Stimulated activated naive B cell treated with anti-CD40 and anti-IgM and Interleukin-4, amounts not matched to agents 10 μg/mL and 1 μg/mL and 100 μg/mL, for 72 hours (primary cell): Measurements from ENCODE around the gene SBDS.
A peak's percentile ranks its signal among the peaks of the same experiment; 100 is the strongest.
"Not testable (repeated sequence)": the region's sequence is repeated elsewhere in the genome, so short reads cannot be mapped to it uniquely, and the experiment has no call there.

ENCODE experiments used
- ATAC-seq, 2 donors: fragments of 150-1000 bp; cut with Tn5 transposase; replicated peaks; 2 replicates each; pipeline ENCODE4 v1.10.0; 2021; ENCODE audit warnings: moderate library complexity in 1 of 2
- DNase-seq: peaks from one replicate; pipeline ENCODE4 v3.0.0; 2021
- H3K27ac Mint-ChIP-seq: one replicate; pipeline ENCODE4 v1.8.0; 2022; ENCODE audit warnings: mild to moderate bottlenecking, mixed read lengths
- H3K27me3 Mint-ChIP-seq, 2 donors: one replicate each; pipeline ENCODE4 v1.8.0; 2022; ENCODE audit warnings: mixed read lengths in 2 of 2
- H3K36me3 Mint-ChIP-seq, 2 donors: one replicate each; pipeline ENCODE4 v1.8.0; 2022; ENCODE audit warnings: mixed read lengths in 2 of 2, mild to moderate bottlenecking in 1 of 2
- H3K4me1 Mint-ChIP-seq, 2 donors: one replicate each; pipeline ENCODE4 v1.8.0; 2022; ENCODE audit warnings: mixed read lengths in 2 of 2, mild to moderate bottlenecking in 1 of 2
- H3K4me3 Mint-ChIP-seq, 2 donors: one replicate each; pipeline ENCODE4 v1.8.0; 2022; ENCODE audit warnings: mild to moderate bottlenecking in 2 of 2, mixed read lengths in 2 of 2, moderate library complexity in 1 of 2
- H3K9me3 Mint-ChIP-seq, 2 donors: one replicate each; pipeline ENCODE4 v1.8.0; 2022; ENCODE audit warnings: mixed read lengths in 2 of 2, mild to moderate bottlenecking in 1 of 2

Gene SBDS

DNA sequence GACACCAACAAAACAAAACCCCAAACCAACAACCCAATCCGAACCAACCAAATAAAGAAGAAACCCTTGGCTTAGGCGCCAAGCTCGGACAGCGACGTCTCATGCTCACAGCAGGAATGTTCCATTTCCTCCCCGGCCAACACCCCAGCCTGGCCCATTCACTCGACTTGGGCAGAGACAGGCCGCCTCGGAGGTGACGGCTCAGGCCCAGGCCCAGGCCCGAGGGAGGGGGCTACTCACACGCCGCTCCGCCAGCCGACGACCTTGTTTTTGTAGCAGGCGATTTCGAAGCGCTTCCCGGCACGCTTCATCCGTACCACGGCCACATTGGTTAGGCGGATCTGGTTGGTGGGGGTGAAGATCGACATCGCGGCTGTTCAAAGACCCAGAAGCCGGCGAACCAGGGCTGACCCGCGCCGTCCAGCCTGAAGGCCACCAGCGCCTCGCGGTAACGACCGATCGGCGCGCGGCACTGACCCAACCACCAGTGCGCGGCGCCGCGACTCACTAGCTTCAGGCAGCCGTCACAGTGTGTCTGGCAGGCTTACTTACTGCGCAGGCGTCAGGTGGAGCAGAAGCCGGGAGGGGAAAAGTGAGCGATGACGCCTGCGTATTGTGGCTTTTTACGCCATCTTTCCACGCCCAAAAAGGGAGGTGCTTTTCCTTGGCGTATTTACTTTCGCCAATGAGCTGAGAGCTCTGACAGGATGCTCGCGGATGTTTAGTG lies at the start of gene SBDS:
TSS of gene SBDS (minus strand) at position 537 of the 727 bp plus-strand sequence. CDS start at position 368, 169 bp downstream.
- peaks cover 9 to 23% of the 10 kb centered on the region in 2 donors for H3K4me1 Mint-ChIP-seq
- H3K36me3 Mint-ChIP-seq: peaks cover 15 to 20% of the 10 kb centered on the region in 2 donors
- H3K4me3 Mint-ChIP-seq: peak within 1 kb of the TSS; percentile 98 to 100
- not testable (repeated sequence) for H3K27me3 Mint-ChIP-seq, H3K9me3 Mint-ChIP-seq
- DNase-seq (peak; percentile 95), ATAC-seq (peak; percentile 68 to 74)
- peak within 1 kb of the TSS; percentile 100 for H3K27ac Mint-ChIP-seq

GRCh38 chr7:67043559-67043930 lies 48.2 kb upstream of the SBDS start:
- H3K27ac Mint-ChIP-seq, DNase-seq, H3K27me3 Mint-ChIP-seq, ATAC-seq, H3K9me3 Mint-ChIP-seq, H3K4me3 Mint-ChIP-seq: not testable (repeated sequence)
- Mint-ChIP-seq H3K36me3 (peaks cover 13 to 24% of the 10 kb centered on the region in 2 donors), H3K4me1 (peaks cover 9 to 18% of the 10 kb centered on the region in 2 donors)

DNA sequence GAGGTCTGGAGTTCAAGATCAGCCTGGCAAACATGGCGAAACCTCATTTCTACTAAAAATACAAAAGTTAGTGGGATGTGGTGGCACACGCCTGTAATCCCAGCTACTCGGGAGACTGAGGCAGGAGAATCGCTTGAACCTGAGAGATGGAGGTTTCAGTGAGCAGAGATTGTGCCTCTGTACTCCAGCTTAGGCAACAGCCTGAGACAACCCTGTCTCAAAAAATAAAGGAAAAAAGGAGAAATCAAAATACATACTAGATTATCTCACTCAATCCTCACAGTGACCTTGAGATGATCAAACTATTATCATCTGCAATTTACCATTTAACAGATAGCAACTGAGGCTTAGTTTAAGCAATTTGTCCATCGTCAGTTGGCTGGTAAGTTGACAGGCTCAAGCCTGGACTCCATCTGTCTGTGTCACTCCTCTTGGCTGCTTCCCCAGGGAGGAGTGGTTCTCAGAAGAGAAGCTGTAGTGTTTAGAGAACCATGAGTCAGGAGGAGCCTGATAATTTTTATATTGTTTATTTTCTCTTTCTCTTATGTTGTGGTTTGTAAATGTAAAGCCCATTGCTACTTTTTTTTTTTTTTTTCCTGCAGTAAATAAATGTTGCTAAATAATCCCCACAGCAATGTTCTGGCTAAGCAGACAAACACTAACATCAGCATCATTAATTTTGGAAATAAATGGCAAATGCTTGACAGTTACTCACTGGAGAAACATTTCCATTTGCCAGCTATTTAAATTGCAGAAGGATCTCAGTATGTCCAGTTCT lies 47.6 kb upstream of the SBDS start:
- H3K36me3 Mint-ChIP-seq: peaks cover 10 to 20% of the 10 kb centered on the region in 2 donors
- not testable (repeated sequence) for H3K4me3 Mint-ChIP-seq, H3K9me3 Mint-ChIP-seq, DNase-seq, H3K27me3 Mint-ChIP-seq, H3K27ac Mint-ChIP-seq
- ATAC-seq: peak; percentile 45 to 53
- peaks cover 9 to 18% of the 10 kb centered on the region in 2 donors for H3K4me1 Mint-ChIP-seq

- DNase-seq, H3K9me3 Mint-ChIP-seq, H3K4me3 Mint-ChIP-seq, H3K27ac Mint-ChIP-seq, H3K27me3 Mint-ChIP-seq, ATAC-seq: not testable (repeated sequence)
- Mint-ChIP-seq H3K4me1 (peaks cover 8 to 15% of the 10 kb centered on the region in 2 donors), H3K36me3 (peaks cover 8 to 21% of the 10 kb centered on the region in 2 donors)
Measured at GRCh38 chr7:67040832-67041231, 45.4 kb upstream of the SBDS start.

- Mint-ChIP-seq H3K27ac (peak overlapping the region; percentile 14), H3K36me3 (peaks cover 27 to 42% of the 10 kb centered on the region in 2 donors)
- not testable (repeated sequence) for DNase-seq, ATAC-seq, H3K4me1 Mint-ChIP-seq, H3K9me3 Mint-ChIP-seq, H3K27me3 Mint-ChIP-seq, H3K4me3 Mint-ChIP-seq
Measured at GRCh38 chr7:67036432-67037395, 41.3 kb upstream of the SBDS start.

DNA sequence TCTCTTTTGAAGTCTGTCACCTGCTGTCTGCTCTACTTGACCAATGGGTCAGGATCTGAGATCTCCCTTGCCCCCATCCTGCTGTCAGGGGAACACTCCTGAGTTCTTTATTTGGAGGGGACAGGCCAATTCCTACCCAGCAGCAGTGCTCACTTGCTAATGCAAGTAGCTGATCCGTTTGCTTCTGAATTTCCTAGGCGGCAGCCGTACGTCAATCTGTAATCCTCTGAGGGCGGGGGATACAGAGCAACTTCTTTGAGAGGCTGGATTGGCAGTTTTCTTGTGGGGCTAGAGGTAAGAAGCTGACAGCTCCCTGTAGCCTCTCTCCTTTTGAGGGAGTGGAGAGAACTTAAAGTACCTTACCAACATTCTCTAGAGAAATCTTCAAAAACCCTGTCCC lies 37.9 kb upstream of the SBDS start:
- Mint-ChIP-seq H3K36me3 (peaks cover 42 to 50% of the 10 kb centered on the region in 2 donors), H3K9me3 (peaks cover 0 to 4% of the 10 kb centered on the region in 2 donors), H3K27ac (no peak overlapping the region), H3K4me3 (no peak overlapping the region), H3K27me3 (no peaks in the 10 kb centered on the region), H3K4me1 (no peaks in the 10 kb centered on the region)
- DNase-seq (no peak), ATAC-seq (no peak)

GRCh38 chr7:67031685-67032084 lies 36.3 kb upstream of the SBDS start:
- H3K9me3 Mint-ChIP-seq, H3K4me3 Mint-ChIP-seq, DNase-seq, H3K27ac Mint-ChIP-seq, H3K4me1 Mint-ChIP-seq, H3K27me3 Mint-ChIP-seq: not testable (repeated sequence)
- ATAC-seq: peak; percentile 46 to 76
- peaks cover 48 to 54% of the 10 kb centered on the region in 2 donors for H3K36me3 Mint-ChIP-seq

- H3K27ac Mint-ChIP-seq, DNase-seq, H3K4me3 Mint-ChIP-seq, H3K27me3 Mint-ChIP-seq, H3K9me3 Mint-ChIP-seq, H3K4me1 Mint-ChIP-seq, ATAC-seq: not testable (repeated sequence)
- H3K36me3 Mint-ChIP-seq: peaks cover 40 to 52% of the 10 kb centered on the region in 2 donors
Measured at GRCh38 chr7:67025459-67025858, 30.1 kb upstream of the SBDS start.

DNA sequence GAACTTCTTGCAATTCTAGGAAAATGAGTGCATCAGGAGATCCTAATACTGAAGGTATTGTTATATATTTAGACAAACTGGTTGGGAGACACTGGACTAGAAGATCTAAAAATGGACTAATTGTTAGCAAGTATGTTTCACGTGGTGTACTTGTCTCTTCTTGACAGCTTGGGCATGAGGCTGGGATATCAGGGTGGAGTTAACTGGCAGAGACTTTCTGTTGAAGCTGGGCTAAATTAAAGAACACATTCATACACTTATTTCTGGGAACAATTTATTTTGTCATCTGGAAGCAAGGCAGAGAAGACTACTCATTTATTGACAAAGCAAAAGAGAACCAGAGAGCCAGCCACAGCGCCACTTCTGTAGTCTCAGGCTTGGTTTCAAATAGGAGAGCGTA lies 27.1 kb upstream of the SBDS start:
- Mint-ChIP-seq H3K27ac (no peak overlapping the region), H3K4me3 (no peak overlapping the region), H3K27me3 (no peaks in the 10 kb centered on the region), H3K36me3 (peaks cover 41 to 62% of the 10 kb centered on the region in 2 donors), H3K9me3 (no peaks in the 10 kb centered on the region), H3K4me1 (peaks cover 0 to 1% of the 10 kb centered on the region in 2 donors)
- ATAC-seq (no peak), DNase-seq (no peak)

DNA sequence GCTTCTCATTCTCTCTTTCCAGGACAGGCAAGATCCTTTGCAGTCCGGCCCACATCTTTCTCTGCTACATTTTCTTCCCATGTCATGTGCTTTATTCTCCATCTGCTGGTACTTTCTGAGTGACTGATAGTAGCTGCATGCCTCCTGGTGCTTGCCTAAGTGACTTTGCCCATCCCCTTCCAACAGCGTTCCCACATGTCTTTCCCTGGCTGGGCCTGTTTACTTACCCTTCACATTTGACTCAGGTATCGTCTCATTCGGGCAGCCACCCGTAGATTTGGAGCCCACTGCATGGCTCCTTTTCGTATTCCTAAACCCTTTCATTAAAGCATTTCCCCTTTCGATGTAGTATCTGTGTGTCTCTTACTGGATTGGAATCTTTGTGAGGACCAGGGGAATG lies 25.9 kb upstream of the SBDS start:
- Mint-ChIP-seq H3K27ac (no peak overlapping the region), H3K36me3 (peaks cover 38 to 58% of the 10 kb centered on the region in 2 donors), H3K9me3 (no peaks in the 10 kb centered on the region), H3K4me1 (peaks cover 0 to 1% of the 10 kb centered on the region in 2 donors), H3K4me3 (no peak overlapping the region), H3K27me3 (no peaks in the 10 kb centered on the region)
- no peak for DNase-seq
- ATAC-seq: no peak

DNA sequence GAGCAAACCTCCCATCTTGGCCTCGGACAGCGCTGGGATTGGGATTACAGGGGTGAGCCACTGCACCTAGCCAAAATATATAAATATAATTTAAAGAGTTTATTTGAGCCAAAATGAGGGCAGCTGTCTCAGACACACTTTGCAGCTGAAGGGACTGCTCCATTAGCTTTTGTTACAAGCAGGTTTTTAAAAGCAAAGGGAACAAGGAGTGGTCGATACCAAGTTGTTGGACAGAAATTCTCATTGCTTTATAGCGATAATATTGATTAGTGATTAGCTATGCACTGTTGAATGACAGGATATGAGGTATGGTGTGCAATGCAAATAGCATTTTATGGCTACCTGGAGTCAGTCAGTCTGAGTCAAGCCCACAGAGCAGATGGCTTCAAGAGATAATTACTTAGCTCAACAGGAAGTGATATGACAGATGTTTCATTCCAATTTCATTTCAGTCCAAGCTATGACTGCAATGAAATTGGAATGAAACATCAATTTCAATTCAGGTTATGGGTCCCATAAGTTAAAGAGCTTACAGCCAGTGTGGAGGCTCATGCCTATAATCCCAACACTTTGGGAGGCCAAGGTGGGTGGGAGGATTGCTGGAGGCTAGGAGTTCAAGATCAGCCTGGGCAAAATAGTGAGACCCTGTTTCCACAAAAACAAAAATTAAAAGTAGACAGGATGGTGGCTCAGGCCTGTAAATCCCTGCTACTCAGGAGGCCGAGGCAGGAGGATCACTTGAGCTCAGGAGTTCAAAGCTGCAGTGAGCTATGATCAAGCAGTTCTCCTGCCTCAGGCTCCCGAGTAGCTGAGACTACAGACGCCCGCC lies 24.4 kb upstream of the SBDS start:
- no peaks in the 10 kb centered on the region for H3K27me3 Mint-ChIP-seq
- no peak for DNase-seq
- no peak for ATAC-seq
- peaks cover 40 to 52% of the 10 kb centered on the region in 2 donors for H3K36me3 Mint-ChIP-seq
- H3K27ac Mint-ChIP-seq: no peak overlapping the region
- H3K4me3 Mint-ChIP-seq: no peak overlapping the region
- H3K4me1 Mint-ChIP-seq: peaks cover 0 to 1% of the 10 kb centered on the region in 2 donors
- no peaks in the 10 kb centered on the region for H3K9me3 Mint-ChIP-seq

GRCh38 chr7:67018940-67019339 lies 23.6 kb upstream of the SBDS start:
- Mint-ChIP-seq H3K4me3 (no peak overlapping the region), H3K27me3 (no peaks in the 10 kb centered on the region), H3K27ac (no peak overlapping the region), H3K9me3 (no peaks in the 10 kb centered on the region), H3K36me3 (peaks cover 39 to 53% of the 10 kb centered on the region in 2 donors), H3K4me1 (peaks cover 0 to 1% of the 10 kb centered on the region in 2 donors)
- DNase-seq (no peak), ATAC-seq (no peak)

DNA sequence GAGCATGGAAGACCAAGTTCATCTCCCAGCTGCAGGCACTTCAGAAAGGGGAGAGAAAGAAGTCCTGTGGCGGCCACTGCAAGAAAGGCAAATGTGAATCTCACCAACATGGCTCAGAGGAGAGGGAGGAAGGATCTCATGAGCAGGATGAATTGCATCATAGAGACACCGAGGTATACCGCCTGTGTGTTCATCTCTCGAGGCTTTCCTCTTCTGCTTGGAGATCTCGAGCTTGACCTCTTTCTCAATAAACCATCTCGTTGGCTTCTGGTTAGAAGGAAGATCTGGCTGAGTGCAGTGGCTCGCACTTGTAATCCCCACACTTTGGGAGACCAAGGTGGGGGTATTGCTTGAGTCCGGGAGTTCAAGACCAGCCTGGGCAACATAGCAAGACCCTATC lies 22.6 kb upstream of the SBDS start:
- not testable (repeated sequence) for H3K27me3 Mint-ChIP-seq, H3K4me1 Mint-ChIP-seq, DNase-seq, H3K9me3 Mint-ChIP-seq, ATAC-seq, H3K4me3 Mint-ChIP-seq, H3K27ac Mint-ChIP-seq
- H3K36me3 Mint-ChIP-seq: peaks cover 42 to 47% of the 10 kb centered on the region in 2 donors
